Adrenal gland (tissue), 5 donors: ENCODE data around the gene OR4S2.

Experiments
- POLR2A ChIP-seq, 2 donors: fragments of 450-650 bp; IDR thresholded peaks; one replicate each; pipeline ENCODE4 v1.6.1; 2017; ENCODE audit warnings: antibody characterized with exemption in 2 of 2, mild to moderate bottlenecking in 2 of 2, moderate library complexity in 1 of 2
- TF ChIP-seq, protein P1 (sequence below), 6 experiments: fragments of 450-650 bp in 4 of 6; fragments of 200-600 bp in 2 of 6; sonication (generic) in 1 of 6; IDR thresholded peaks; 1 replicate in 5 of 6; 2 replicates in 1 of 6; pipeline versions ENCODE4 v1.5.1 to v1.8.0; 2016 to 2021; ENCODE audit warnings: antibody characterized with exemption in 6 of 6, mild to moderate bottlenecking in 2 of 6, moderate library complexity in 1 of 6
- donor health status: DM: no; HTN: no; CAD: no.

DNA sequence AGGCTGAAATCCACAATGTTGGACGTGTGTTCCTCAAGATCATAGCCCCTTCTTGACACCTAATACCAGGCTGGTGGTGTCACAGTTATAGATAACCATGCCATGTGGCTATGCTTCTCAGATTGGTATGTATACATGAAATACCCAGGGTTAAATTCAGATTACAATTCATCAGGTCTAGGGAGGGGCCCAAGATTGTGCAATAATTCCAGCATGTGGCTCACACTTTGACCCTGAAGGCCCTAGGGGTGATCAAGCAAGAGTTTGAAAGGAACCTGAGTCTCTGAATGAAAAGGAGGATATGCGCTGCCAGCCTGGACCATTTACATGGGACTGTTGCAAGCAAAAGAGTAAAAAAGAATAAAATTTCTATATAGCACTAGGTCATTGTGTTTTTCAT is 21.2 kb downstream of the OR4S2 start:
- TF ChIP-seq, protein P1, sequence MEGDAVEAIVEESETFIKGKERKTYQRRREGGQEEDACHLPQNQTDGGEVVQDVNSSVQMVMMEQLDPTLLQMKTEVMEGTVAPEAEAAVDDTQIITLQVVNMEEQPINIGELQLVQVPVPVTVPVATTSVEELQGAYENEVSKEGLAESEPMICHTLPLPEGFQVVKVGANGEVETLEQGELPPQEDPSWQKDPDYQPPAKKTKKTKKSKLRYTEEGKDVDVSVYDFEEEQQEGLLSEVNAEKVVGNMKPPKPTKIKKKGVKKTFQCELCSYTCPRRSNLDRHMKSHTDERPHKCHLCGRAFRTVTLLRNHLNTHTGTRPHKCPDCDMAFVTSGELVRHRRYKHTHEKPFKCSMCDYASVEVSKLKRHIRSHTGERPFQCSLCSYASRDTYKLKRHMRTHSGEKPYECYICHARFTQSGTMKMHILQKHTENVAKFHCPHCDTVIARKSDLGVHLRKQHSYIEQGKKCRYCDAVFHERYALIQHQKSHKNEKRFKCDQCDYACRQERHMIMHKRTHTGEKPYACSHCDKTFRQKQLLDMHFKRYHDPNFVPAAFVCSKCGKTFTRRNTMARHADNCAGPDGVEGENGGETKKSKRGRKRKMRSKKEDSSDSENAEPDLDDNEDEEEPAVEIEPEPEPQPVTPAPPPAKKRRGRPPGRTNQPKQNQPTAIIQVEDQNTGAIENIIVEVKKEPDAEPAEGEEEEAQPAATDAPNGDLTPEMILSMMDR (IDR thresholded peaks at IDR 0.05), result no peak
- TF ChIP-seq POLR2A (IDR thresholded peaks at IDR 0.05), result no peak
